ENCODE data around the gene ARL8A. TPM values are rescaled to one million over a fixed set of nuclear protein-coding genes. Genes with fewer than 3 reads are reported as not detected.

Gene ARL8A
- total RNA-seq, 1 experiment from 2014 or later, result 45.6 TPM

GRCh38 chr1:202131956-202132821, 12.3 kb downstream of the ARL8A start:
- no peak overlapping the region for H3K9ac ChIP-seq (ENCODE audit: low read length)
- ChIA-PET RAD21 (ENCODE audit: low non-redundant PET in 1 of 2, low total read pairs in 2 of 2, uncharacterized antibody in 2 of 2, unreplicated experiment in 2 of 2) (no interaction called here), POLR2A (no interaction called here), CTCF (interaction anchor here (2.6 to 3.5 kb wide), 2 partner anchors 10 to 132 kb away, joined by 11 to 13 read pairs; partner anchors contain the start of gene GPR37L1)
- BruUV-seq (replicated peaks), result no TSS peak
- no peaks in the 10 kb centered on the region for H4K20me1 ChIP-seq (ENCODE audit: insufficient read depth)
- H2AFZ ChIP-seq (ENCODE audit: low read depth, low read length, poor library complexity, severe bottlenecking), result no peak overlapping the region
- no peaks in the 10 kb centered on the region for H3K27me3 ChIP-seq (ENCODE audit: insufficient read depth, low read length)
- H3K4me1 ChIP-seq (ENCODE audit: control insufficient read depth in 1 of 2, insufficient read depth in 2 of 2, low read length in 2 of 2), result peaks cover 0 to 4% of the 10 kb centered on the region in 2 experiments; a peak in 1 of 4 replicates
- TF ChIP-seq RAD21 (IDR thresholded peaks at IDR 0.05; ENCODE audit: low read depth), result no peak
- TF ChIP-seq SRF (IDR thresholded peaks at IDR 0.05; ENCODE audit: low read depth), result no peak
- TF ChIP-seq, protein P1, sequence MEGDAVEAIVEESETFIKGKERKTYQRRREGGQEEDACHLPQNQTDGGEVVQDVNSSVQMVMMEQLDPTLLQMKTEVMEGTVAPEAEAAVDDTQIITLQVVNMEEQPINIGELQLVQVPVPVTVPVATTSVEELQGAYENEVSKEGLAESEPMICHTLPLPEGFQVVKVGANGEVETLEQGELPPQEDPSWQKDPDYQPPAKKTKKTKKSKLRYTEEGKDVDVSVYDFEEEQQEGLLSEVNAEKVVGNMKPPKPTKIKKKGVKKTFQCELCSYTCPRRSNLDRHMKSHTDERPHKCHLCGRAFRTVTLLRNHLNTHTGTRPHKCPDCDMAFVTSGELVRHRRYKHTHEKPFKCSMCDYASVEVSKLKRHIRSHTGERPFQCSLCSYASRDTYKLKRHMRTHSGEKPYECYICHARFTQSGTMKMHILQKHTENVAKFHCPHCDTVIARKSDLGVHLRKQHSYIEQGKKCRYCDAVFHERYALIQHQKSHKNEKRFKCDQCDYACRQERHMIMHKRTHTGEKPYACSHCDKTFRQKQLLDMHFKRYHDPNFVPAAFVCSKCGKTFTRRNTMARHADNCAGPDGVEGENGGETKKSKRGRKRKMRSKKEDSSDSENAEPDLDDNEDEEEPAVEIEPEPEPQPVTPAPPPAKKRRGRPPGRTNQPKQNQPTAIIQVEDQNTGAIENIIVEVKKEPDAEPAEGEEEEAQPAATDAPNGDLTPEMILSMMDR (IDR thresholded peaks at IDR 0.05 in 2 of 3, conservative IDR thresholded peaks at IDR 0.05 in 1 of 3; ENCODE audit: borderline replicate concordance in 1 of 3, insufficient read depth in 1 of 3, low read depth in 2 of 3, low read length in 2 of 3), result no peak
- no peak for TF ChIP-seq CBX3 (IDR thresholded peaks at IDR 0.05; ENCODE audit: low read depth)
- TF ChIP-seq ZNF274 (IDR thresholded peaks at IDR 0.05; ENCODE audit: low read depth, low read length), result no peak
- no peak for TF ChIP-seq JUND (IDR thresholded peaks at IDR 0.05)
- TF ChIP-seq ELF1 (IDR thresholded peaks at IDR 0.05; ENCODE audit: borderline replicate concordance, low read depth), result no peak
- TF ChIP-seq ZFX (IDR thresholded peaks at IDR 0.05), result no peak
- no peak for TF ChIP-seq EGR1 (IDR thresholded peaks at IDR 0.05; ENCODE audit: low read depth)
- TF ChIP-seq TCF7L2 (IDR thresholded peaks at IDR 0.05; ENCODE audit: borderline replicate concordance, extremely low read depth, insufficient read depth, insufficient read length), result no peak
- TF ChIP-seq EZH2phosphoT487 (IDR thresholded peaks at IDR 0.05; ENCODE audit: borderline replicate concordance), result no peak
- no peak for TF ChIP-seq SIN3A (IDR thresholded peaks at IDR 0.05; ENCODE audit: low read depth)
- no peak for TF ChIP-seq ATF3 (IDR thresholded peaks at IDR 0.05)
- TF ChIP-seq CEBPB (IDR thresholded peaks at IDR 0.05; ENCODE audit: low read depth), result no peak
- no peak overlapping the region for H3K4me2 ChIP-seq (ENCODE audit: low read length)
- ATAC-seq, result no peak
- H3K79me2 ChIP-seq (ENCODE audit: insufficient read depth, low read length), result no peaks in the 10 kb centered on the region
- H3K4me3 ChIP-seq (replicated peaks in 1 of 2; ENCODE audit: low read depth in 1 of 2, low read length in 2 of 2), result no peak overlapping the region
- intact Hi-C loops (cut with micrococcal nuclease), result no loop called here
- DNase-seq (ENCODE audit: low read depth, low spot score), result no peak
- no peaks in the 10 kb centered on the region for H3K9me3 ChIP-seq (ENCODE audit: control insufficient read depth in 1 of 2, insufficient read depth in 1 of 2, low read depth in 1 of 2, low read length in 2 of 2)
- no peak overlapping the region for H3K27ac ChIP-seq (ENCODE audit: low read depth, low read length)
- no peaks in the 10 kb centered on the region for H3K9me2 ChIP-seq (ENCODE audit: insufficient read depth)
- peaks cover 7 to 18% of the 10 kb centered on the region in 2 experiments; a peak in 3 of 4 replicates for H3K36me3 ChIP-seq (ENCODE audit: control insufficient read depth in 1 of 2, insufficient read depth in 2 of 2, low read length in 2 of 2)
